Measurements from ENCODE around the gene RBM7. TPM values are rescaled to one million over a fixed set of nuclear protein-coding genes. Genes with fewer than 3 reads are reported as not detected.

Gene RBM7
- total and polyA plus RNA-seq, 2 experiments from 2014 or later = 48.6 to 57.0 TPM

DNA sequence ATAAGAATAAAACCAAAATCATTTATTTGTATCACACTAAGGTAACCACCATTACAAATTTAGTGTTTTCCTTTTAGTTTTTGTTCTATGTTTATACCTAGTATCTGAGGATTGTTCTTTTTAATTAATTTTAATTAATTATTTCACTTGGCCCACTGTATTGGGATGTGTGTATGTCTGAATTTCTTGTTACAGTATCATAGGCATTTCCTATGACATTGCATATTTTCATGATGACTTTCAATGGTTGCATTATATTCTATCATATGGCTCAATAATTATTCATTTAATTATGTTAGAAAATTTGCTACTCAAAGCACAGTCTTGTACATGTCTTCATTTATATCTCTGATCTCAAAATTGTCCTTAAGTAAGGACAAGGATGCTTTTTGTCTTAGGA is 41.1 kb upstream of the RBM7 start:
- peak; percentile 56 for DNase-seq
- H3K9ac ChIP-seq = peak overlapping the region; percentile 26; the same call in 1 of the 2 replicates
- 0 out of 2 replicates have a peak overlapping the region, but pooled peaks have one; percentile 2 for H3K4me3 ChIP-seq
- H4K20me1 ChIP-seq (ENCODE audit: insufficient read depth) = no peaks in the 10 kb centered on the region
- no peaks in the 10 kb centered on the region for H3K79me2 ChIP-seq (ENCODE audit: insufficient read depth)
- in situ Hi-C loops (cut with MboI) = no loop called here
- peak overlapping the region; percentile 57 for H3K27ac ChIP-seq
- TF ChIP-seq EZH2phosphoT487 (IDR thresholded peaks at IDR 0.05; ENCODE audit: insufficient read depth, low read depth) (no peak), EZH2 (IDR thresholded peaks at IDR 0.05; ENCODE audit: insufficient read depth, poor library complexity, severe bottlenecking) (no peak)
- H3K27me3 ChIP-seq (replicated peaks; ENCODE audit: insufficient read depth) = no peaks in the 10 kb centered on the region
- H2AFZ ChIP-seq = peak overlapping the region; percentile 32
- H3F3A ChIP-seq (ENCODE audit: insufficient read depth) = no peaks in the 10 kb centered on the region
- H3K4me1 ChIP-seq (ENCODE audit: insufficient read depth) = peaks cover 19% of the 10 kb centered on the region
- peak overlapping the region; percentile 49 for H3K4me2 ChIP-seq (ENCODE audit: unreplicated experiment)
- no peaks in the 10 kb centered on the region for H3K36me3 ChIP-seq (ENCODE audit: low read depth)
- no peaks in the 10 kb centered on the region for H3K9me3 ChIP-seq (ENCODE audit: low read depth)
- H3K9me2 ChIP-seq (ENCODE audit: insufficient read depth) = no peaks in the 10 kb centered on the region

DNA sequence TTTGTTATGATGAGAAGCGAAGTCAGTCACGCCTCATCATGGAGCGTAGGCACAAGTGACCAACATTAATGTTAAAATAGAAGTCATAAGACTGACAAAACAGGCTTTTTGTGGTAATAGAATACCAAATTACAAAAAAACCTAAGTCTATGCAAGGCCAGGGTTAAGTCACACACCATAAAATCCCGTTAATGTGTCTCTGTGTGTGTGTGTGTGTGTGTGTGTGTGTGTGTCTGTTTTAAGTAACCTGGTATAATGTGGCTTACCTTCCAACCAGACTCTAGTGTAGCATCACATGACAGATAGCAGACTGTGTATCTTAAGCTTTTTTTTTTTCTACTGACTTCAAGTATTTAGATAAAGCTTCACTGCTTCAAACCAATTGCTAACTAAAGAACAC is 38.1 kb upstream of the RBM7 start:
- no peaks in the 10 kb centered on the region for H3K9me2 ChIP-seq (ENCODE audit: insufficient read depth)
- H3K27me3 ChIP-seq (replicated peaks; ENCODE audit: insufficient read depth) = no peaks in the 10 kb centered on the region
- H3K27ac ChIP-seq = no peak overlapping the region
- DNase-seq = no peak
- no peak overlapping the region for H2AFZ ChIP-seq
- TF ChIP-seq EZH2phosphoT487 (IDR thresholded peaks at IDR 0.05; ENCODE audit: insufficient read depth, low read depth) (no peak), EZH2 (IDR thresholded peaks at IDR 0.05; ENCODE audit: insufficient read depth, poor library complexity, severe bottlenecking) (no peak)
- H3K79me2 ChIP-seq (ENCODE audit: insufficient read depth) = no peaks in the 10 kb centered on the region
- 82 to 86% methylated on average over 4 of the region's 4 CpGs for WGBS, 2 experiments (ENCODE audit: low coverage in 1 of 2, low lambda C conversion rate in 2 of 2, missing lambda C conversion rate in 2 of 2)
- no peak overlapping the region for H3K4me2 ChIP-seq (ENCODE audit: unreplicated experiment)
- no peak overlapping the region for H3K4me3 ChIP-seq
- no peaks in the 10 kb centered on the region for H3K36me3 ChIP-seq (ENCODE audit: low read depth)
- no peaks in the 10 kb centered on the region for H3K9me3 ChIP-seq (ENCODE audit: low read depth)
- no peak overlapping the region for H3K9ac ChIP-seq
- no peaks in the 10 kb centered on the region for H4K20me1 ChIP-seq (ENCODE audit: insufficient read depth)
- H3K4me1 ChIP-seq (ENCODE audit: insufficient read depth) = peaks cover 33% of the 10 kb centered on the region
- peaks cover 12% of the 10 kb centered on the region for H3F3A ChIP-seq (ENCODE audit: insufficient read depth)
- in situ Hi-C loops (cut with MboI) = no loop called here

DNA sequence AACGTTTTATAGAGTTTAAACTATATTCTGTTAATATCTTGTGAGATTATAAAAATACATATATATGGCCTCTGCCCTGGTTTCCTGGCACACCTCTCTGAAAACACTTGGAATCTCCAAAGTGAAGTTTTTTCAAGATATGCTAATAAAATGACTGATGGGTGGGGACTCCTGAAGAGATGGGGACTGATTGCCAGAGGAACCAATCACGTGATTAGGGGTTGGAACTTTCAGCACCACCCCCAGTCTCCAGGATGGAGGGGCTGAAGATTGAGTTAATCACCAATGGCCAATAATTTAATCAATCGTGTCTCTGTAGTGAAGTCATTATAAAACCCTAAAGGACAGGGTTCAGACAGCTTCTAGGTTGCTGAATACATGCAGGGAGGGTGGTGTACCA is 37.5 kb upstream of the RBM7 start:
- Histone ChIP-seq H3K9ac (no peak overlapping the region), H3K27me3 (replicated peaks; ENCODE audit: insufficient read depth) (no peaks in the 10 kb centered on the region), H3K36me3 (ENCODE audit: low read depth) (no peaks in the 10 kb centered on the region), H3K4me2 (ENCODE audit: unreplicated experiment) (no peak overlapping the region), H4K20me1 (ENCODE audit: insufficient read depth) (no peaks in the 10 kb centered on the region), H2AFZ (no peak overlapping the region), H3K79me2 (ENCODE audit: insufficient read depth) (no peaks in the 10 kb centered on the region), H3K9me2 (ENCODE audit: insufficient read depth) (no peaks in the 10 kb centered on the region), H3K27ac (no peak overlapping the region), H3K4me1 (ENCODE audit: insufficient read depth) (peaks cover 39% of the 10 kb centered on the region), H3F3A (ENCODE audit: insufficient read depth) (peaks cover 18% of the 10 kb centered on the region), H3K4me3 (no peak overlapping the region), H3K9me3 (ENCODE audit: low read depth) (no peaks in the 10 kb centered on the region)
- TF ChIP-seq EZH2 (IDR thresholded peaks at IDR 0.05; ENCODE audit: insufficient read depth, poor library complexity, severe bottlenecking) = no peak
- TF ChIP-seq EZH2phosphoT487 (IDR thresholded peaks at IDR 0.05; ENCODE audit: insufficient read depth, low read depth) = no peak
- 49 to 54% methylated on average over 3 of the region's 3 CpGs for WGBS, 2 experiments (ENCODE audit: low coverage in 1 of 2, low lambda C conversion rate in 2 of 2, missing lambda C conversion rate in 2 of 2)
- in situ Hi-C loops (cut with MboI) = no loop called here
- no peak for DNase-seq

DNA sequence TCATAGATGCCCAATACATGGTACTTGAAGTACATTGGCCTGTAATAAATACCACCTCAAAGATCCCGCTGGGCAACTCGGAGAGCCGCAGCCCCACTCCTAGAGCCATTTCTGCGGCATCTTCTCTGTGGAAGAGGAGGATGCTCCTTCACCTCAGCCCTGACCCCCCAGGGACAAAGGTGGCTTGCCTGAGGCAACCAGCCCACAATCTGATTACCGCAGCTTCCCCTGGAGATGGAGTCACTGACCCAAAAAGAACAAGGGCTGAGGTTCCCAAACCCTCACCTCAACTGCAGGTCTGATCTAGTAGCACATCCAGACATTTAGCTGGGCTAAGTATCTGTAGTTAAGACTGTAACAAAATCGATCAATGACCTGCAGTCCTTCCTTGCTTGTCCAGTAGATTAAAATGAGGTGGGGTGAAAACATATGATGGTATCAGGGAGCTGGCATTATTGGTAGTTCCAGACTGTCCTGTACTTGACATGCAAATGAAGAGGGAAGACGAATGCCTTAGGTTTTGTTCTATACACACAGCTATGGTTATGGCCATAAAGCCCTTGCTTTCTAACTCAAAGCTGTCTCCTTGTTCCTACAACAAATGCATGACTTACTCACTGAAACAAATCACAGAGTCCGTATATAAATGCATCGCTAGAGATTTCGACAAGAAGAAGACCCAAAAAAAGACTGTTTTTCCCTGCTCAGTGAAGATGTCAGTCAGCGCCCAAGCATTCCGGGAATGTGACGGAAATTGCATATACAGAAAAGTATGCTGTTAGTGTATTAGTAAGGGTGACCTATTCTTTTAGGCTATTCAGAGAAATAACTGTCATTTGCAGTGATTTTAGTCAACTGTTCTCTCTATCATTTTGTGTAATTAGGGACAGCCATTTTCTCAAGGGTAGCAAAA is 33.9 kb upstream of the RBM7 start:
- Histone ChIP-seq H2AFZ (peak overlapping the region; percentile 50), H3K9me3 (ENCODE audit: low read depth) (no peaks in the 10 kb centered on the region), H3K4me2 (ENCODE audit: unreplicated experiment) (peak overlapping the region; percentile 45), H3K27me3 (replicated peaks; ENCODE audit: insufficient read depth) (no peaks in the 10 kb centered on the region), H3K79me2 (ENCODE audit: insufficient read depth) (no peaks in the 10 kb centered on the region), H4K20me1 (ENCODE audit: insufficient read depth) (no peaks in the 10 kb centered on the region), H3K9ac (peak overlapping the region; percentile 12; the same call in 1 of the 2 replicates), H3K36me3 (ENCODE audit: low read depth) (no peaks in the 10 kb centered on the region), H3K4me3 (peak overlapping the region; percentile 25; the same call in 1 of the 2 replicates), H3F3A (ENCODE audit: insufficient read depth) (peaks cover 18% of the 10 kb centered on the region), H3K9me2 (ENCODE audit: insufficient read depth) (no peaks in the 10 kb centered on the region), H3K4me1 (ENCODE audit: insufficient read depth) (peaks cover 21% of the 10 kb centered on the region), H3K27ac (peak overlapping the region; percentile 72)
- peak; percentile 86 for DNase-seq
- TF ChIP-seq EZH2phosphoT487 (IDR thresholded peaks at IDR 0.05; ENCODE audit: insufficient read depth, low read depth) = no peak
- no peak for TF ChIP-seq EZH2 (IDR thresholded peaks at IDR 0.05; ENCODE audit: insufficient read depth, poor library complexity, severe bottlenecking)
- WGBS, 2 experiments (ENCODE audit: low coverage in 1 of 2, low lambda C conversion rate in 2 of 2, missing lambda C conversion rate in 2 of 2) = 57 to 59% methylated on average over 13 of the region's 13 CpGs
- in situ Hi-C loops (cut with MboI) = no loop called here

All from GM23248 (cell line).